ENCODE data around the gene CD55.

DNA sequence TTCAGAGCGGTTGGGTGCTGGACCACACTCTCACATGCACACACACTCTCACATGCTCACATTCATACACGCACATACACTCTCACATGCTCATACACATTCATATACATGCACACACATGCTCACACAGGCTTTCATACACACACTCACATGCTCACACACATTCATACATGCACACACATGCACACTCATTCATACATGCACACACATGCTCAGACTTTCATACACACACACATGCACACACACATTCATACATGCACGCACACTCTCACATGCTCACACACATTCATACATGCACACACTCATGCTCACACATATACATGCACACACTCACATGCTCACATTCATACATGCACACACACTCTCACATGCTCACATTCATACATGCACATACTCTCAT is 6.0 kb upstream of the CD55 start:
- TF ChIP-seq, protein P1, sequence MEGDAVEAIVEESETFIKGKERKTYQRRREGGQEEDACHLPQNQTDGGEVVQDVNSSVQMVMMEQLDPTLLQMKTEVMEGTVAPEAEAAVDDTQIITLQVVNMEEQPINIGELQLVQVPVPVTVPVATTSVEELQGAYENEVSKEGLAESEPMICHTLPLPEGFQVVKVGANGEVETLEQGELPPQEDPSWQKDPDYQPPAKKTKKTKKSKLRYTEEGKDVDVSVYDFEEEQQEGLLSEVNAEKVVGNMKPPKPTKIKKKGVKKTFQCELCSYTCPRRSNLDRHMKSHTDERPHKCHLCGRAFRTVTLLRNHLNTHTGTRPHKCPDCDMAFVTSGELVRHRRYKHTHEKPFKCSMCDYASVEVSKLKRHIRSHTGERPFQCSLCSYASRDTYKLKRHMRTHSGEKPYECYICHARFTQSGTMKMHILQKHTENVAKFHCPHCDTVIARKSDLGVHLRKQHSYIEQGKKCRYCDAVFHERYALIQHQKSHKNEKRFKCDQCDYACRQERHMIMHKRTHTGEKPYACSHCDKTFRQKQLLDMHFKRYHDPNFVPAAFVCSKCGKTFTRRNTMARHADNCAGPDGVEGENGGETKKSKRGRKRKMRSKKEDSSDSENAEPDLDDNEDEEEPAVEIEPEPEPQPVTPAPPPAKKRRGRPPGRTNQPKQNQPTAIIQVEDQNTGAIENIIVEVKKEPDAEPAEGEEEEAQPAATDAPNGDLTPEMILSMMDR (IDR thresholded peaks at IDR 0.05), result peak in 1 of 7 experiments; percentile 71
- TF ChIP-seq POLR2AphosphoS5 (IDR thresholded peaks at IDR 0.05) (no peak), POLR2A (IDR thresholded peaks at IDR 0.05) (no peak), EP300 (IDR thresholded peaks at IDR 0.05) (no peak)
